GOT3 (cell line): ENCODE results near the gene PPARG.
"Not testable (repeated sequence)": the region's sequence is repeated elsewhere in the genome, so short reads cannot be mapped to it uniquely, and the experiment has no call there.

Experiments used
- DNase-seq: peaks from one replicate; lab custom pipeline; 2025; ENCODE audit warnings: mixed read lengths; lab: John Stamatoyannopoulos, UW

The PPARG gene

DNA sequence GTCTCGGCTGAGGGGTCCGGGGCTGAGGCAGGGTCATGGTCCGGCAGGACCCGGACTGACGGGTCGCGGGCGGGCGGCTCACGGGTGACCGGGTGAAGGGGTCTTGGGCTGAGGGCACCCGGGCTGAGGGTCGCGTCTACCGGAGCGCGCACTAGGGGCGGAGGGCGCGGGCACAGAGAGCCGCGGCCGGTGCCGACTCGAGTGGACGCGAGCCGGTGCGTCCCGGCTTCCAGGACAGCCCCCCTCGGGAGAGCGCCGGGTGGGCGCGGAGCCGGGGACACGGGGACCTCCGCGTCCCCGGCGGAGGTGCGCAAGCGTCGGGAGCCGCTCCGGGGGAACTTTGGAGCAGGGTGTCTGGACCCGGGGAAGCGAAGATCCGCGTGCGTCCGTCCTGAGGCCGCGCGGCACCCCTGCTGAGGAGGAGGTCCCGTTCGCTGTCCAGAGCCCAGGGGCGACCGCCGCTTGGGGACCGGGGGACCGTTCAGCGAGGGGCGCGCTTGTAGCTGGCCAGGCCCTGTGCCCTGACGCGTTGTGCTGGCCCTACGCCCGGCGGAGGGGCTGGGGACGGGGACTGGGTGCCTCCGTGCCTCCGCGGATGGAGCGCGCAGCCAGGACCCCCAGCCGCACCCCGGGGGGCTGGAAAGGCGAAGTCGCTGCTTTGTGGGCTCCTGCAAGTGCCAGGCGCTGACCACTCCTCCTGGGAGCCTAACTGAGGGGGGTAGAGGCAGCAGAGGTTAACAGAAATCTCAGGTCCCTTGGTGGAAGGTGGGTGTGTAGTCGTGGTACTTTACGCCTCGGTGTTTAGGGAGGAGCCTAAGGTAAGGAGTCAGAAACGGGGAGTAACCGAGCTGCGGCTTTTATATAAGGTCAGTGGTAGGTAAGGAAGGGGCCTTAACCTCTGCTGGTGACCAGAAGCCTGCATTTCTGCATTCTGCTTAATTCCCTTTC, at the start of gene PPARG:
TSS of gene PPARG (plus strand) at position 889 of the 948 bp plus-strand sequence. CDS start 90,642 bp downstream, outside the sequence.
- DNase-seq, result no peak

DNA sequence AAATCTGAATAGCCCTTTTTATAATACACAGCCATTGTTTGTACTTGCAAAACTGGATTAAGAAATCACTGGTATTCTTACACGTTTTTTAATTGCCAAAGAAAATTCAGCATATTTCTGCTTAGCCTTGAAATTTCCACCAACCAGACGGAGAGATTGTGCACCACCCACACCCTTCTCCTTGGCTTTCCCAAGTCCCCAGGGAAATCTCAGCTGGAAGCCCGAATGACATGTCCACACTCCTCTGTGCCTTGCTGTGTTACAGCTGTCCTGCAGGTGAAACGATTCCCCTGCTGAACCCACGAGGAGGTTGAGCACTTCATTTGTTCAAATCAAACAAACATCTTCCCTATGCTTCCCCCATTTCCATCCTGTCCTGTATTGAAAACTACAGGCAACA, 49.6 kb upstream of the PPARG start:
- no peak for DNase-seq

DNA sequence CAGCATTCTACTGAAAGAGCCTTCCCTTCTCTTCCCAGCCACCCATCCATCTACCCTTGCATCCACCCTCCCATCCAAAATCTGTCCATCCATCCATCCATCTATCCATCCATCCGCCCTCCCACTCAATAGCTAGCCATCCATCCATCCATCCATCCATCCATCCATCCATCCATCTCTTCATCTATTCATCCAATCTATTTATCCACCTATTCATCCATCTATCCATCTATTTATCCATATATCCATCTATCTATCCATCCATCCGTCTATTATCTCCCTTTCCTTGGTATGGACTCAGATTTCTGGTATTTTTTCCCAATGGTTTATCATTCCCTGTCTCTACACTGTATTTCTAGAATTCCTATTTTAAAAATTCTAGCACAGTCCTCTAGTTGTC, 46.1 kb upstream of the PPARG start:
- DNase-seq, result no peak

DNA sequence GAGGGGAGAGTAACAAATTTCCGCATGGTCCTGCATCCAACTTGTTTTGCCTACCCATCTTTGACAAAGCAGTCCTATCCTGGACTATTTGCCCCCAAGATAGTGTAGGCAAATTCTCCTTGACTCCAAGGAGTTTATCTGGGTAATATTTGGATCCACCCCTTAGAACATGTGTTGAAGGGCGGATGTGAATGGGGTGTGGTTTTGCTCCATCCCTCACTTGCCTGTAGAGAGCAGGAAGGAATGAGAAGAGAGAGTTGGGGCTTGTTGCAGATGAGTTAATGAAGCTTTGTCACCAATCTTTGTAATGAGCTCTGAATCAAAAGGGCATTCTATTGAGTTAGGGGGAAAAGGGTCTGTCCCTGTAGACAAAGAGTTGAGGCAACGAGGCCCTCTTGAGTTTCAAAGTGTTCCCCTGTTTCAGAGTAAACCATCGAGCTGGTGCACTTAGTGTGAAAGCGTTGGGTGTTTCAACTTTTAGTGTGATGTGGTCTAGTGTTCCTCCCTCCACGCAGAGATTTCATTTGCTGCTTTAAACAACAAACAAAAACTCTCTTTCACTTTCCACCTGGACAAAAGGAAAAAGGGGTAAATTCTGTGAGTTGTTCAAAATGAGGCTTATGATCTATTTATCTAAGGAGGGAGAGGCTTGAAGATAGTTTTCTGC, 42.2 kb upstream of the PPARG start:
- no peak for DNase-seq

DNA sequence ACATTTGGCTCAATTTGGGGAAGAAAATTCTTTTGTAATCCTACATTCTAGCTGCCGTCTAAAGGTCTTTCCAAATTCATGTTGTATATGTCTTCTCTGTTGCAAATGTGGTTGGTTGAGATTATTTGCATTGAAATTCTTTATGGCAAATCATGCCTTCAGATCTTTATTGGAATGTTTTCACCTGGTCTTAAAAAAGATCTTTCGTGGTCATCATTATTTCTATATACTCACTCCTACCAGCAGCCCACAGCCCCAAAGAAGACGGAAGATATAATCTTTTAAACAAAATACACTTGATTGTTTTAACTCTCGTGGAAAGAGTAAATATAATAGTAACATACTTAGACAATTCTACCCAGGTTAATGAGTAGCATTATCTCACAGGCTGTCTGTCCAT, 41.5 kb upstream of the PPARG start:
- DNase-seq, result no peak

DNA sequence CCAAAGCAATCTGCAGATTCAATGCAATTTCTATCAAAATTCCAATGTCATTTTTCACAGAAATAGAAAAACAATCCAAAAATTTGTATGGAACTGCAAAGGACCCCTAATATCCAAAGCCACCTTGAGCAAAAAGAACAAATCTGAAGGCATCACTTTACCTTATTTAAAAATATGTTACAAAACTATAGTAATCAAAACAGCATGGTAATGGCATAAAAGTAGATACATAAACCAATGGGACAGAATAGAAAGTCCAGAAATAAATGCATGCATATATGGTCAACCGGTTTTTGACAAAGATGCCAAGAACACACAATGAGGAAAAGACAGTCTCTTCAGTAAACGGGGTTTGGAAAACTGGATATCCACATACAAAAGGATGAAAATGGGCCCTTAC, 39.4 kb upstream of the PPARG start:
- DNase-seq, result no peak

DNA sequence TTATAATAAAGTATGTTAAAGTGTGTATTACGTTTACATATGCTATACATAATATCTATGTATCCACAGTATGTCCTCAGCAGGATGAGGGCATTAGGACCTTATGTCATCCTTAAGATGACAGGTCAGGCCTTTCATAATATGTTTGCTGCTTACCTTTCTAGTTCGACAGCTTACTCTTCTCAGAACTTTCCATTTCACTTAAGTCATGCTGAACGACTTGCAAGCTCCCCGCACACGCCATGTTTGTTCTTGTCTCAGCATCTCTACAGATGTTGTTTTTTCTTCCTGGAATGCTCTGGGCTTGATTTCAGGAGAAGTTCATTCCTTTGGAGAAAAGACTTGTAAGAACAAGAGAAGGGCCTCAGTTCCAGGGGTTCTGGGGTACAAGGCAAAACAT, 36.0 kb upstream of the PPARG start:
- DNase-seq, result no peak

DNA sequence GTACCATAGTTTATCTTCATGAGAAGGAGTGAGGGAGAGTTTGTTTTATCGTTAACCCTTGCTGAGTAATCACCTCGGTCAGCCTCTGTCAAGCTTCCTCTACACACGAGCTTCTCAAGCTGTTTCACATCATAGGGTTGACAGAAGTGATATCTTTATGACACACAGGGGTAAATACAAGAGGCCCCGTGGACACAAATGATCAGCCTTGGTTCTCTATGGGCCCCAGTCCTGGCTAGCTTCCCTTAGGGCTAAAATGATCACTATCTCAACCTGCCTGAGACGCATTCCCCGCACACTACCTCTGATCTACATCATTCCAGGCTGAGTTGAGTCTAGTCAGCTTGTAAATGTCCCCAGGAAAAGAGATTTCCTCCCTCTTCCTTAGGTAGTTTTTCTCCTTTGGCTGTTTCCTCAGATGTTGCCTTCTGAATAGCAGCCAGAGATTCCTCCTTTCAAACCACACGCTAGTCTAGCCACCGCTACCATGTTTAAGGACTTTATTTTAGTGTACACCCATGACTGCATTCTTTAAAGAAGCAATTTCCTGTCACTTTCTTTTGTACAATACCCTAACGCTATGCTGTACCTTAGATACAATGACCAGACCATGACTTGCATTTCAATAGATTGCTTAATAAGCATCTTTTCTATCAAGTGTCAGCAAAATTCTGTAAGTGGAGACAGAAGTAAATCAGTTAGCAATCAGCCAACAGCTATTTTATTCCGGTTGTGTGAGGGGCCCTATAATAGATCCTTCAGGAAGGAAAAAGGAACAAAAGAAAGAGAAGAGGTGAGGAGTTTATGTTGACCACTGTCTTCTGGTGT, 35.1 kb upstream of the PPARG start:
- no peak for DNase-seq

DNA sequence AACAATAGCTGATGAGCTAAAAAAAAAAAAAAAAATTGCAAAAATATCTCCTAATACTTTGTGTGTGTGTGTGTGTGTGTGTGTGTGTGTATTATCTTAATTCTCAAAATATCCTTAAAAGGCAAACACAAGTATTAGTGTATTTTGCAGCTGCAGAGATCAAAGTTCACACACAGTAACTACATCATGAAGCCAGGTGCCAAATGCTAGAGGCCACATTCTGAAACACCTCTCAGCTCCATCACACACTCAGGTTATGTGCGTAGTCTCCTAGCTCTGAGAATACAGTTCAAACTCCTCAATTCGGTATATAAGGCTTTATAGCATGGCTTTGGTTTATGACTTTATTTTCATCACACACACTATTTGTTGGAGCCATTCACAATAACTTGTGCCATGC, 33.5 kb upstream of the PPARG start:
- DNase-seq, result no peak

DNA sequence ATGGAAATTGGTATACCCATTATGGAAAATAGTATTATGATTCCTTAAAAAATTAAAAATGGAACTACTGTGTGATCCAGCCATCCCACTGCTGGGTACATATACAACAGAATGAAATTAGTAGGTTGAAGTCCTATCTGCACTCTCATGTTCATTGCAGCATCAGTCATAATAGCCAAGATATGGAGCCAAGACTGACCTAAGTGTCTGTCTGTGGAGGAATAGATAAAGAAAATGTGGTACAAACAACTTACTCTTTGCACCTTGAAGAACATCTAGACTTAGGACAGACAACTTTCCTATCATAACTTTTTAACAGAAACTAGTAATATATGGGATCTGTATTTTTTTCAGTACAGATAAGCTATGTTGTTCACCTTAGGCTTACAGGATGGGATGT, 30.0 kb upstream of the PPARG start:
- DNase-seq, result no peak

DNA sequence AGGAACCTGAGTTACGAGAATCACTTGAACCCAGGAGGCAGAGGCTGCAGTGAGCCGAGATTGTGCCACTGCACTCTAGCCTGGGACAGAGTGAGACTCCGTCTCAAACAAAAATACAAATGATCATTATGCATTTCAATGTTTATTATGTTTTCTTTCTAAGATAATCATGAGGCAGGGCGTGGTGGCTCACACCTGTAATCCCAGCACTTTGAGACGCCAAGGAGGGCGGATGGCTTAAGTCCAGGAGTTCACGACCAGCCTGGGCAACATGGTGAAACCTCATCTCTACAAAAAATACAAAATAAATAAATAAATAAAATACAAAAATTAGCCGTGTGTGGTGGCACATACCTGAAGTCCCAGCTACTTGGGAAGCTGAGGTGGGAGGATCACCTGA, 26.7 kb upstream of the PPARG start:
- DNase-seq, result not testable (repeated sequence)

DNA sequence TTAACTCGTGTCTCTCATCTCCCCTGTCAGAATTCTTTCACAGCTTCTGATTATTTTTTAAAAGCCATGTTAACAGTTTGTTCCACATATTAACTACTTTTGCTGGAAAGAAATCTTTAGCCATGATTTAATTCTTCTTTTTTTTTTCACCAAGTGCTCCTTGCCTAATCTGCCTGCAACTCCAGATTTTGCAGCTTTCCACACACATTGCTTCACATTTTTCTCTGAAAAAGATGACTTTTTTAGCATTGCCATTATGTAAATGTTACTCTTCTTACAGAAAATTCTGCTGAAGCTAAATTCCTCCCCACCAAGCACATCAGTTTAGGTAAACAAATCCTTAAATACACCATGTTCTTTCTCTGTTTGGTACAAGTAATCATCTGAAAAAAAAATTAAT, 23.4 kb upstream of the PPARG start:
- DNase-seq, result no peak

DNA sequence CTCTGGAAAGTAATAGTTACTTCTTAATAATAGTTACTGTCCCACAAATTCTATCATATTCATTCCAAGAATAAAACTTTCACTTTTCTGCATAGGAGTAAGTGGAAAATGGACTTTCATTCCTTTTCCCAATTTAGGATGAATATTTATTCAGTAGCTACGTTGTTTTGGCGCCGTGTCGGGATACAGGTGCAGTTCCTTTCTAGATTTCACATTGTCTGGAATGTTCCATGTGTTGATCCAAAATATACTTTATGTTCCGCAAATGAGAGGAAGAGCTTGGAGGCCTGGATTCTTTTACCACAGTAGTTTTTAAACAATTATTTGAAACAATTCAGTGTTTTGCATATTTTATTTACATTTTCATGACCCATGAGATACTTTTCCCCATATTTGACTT, 22.8 kb upstream of the PPARG start:
- no peak for DNase-seq

DNA sequence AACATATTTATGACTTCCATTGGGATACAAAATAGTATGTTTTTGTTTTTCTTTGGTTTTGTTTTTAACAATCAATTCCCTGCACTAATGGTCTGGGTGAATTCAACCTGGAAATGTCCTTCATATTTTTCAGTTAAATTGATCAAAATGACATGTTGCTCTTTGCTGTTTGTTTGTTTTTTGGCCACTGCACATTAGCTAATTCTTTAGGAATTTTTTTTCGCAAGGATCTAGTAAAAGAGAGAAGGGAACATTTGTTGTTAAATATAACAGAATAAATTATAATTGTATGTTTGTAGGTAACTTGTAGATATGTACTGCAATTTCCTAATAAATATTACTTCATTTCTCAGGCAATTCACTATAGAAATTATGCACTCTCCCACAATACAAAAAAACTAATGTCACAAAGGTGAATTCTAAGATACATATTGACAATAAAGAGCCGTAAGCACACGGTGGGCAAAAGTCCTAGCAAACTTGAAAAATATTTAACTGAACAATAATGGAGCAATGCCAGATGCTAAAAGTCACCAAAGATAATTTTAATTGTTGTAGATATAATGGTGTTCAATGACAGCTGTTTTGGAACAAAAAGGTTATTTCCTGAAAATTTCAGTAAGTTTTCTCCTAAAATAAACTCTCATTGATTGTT, 21.4 kb upstream of the PPARG start:
- DNase-seq, result no peak

DNA sequence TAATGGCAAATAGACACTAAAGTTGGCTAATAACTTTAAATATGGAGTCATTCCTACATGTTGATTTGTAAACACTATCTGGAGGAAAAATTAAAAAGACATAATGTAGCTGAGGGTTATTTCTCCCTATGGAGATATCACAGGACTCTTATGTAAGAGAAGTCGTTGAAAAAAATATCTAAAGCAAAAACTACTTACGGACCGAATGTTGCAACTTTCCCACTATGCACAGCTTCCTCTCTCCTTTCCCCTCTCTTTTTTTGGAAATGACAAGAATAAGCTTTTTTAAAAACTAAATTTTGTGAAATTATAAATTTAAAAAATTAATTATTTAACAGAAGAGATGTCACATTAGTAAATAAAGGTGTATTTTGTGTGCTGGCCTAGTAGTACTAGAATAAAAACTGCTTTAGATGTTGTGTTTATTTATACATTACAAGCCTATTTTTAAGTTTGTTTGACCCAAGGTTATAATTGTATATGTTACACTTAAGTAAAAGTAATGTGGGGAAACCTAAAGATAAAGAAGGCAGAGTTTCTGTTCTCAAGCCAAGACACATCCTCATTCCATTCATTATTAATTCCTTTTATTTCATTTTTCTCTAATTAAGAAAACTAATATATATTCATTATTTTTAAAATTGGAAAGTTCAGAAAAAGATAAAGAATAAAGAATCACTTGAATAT, 20.7 kb upstream of the PPARG start:
- DNase-seq, result no peak

DNA sequence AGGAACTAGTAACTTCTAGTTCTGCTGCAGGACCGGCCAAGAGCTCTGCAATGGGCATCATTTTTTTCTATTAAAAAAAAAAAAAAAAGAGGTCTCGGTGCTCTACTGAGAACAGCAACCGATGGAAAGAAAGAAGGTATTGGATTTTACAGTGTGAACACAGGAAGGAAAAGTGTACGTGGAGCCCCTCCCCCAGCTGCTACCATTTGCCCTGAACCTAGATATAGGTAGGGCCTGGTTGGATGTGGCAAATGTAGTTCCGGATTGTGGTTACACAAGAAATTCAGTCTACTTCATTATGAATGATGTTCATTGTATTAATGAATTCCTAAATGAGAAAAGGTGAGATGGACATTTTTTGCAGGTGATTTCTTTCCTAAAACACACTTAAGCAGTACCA, 17.9 kb upstream of the PPARG start:
- DNase-seq, result no peak

DNA sequence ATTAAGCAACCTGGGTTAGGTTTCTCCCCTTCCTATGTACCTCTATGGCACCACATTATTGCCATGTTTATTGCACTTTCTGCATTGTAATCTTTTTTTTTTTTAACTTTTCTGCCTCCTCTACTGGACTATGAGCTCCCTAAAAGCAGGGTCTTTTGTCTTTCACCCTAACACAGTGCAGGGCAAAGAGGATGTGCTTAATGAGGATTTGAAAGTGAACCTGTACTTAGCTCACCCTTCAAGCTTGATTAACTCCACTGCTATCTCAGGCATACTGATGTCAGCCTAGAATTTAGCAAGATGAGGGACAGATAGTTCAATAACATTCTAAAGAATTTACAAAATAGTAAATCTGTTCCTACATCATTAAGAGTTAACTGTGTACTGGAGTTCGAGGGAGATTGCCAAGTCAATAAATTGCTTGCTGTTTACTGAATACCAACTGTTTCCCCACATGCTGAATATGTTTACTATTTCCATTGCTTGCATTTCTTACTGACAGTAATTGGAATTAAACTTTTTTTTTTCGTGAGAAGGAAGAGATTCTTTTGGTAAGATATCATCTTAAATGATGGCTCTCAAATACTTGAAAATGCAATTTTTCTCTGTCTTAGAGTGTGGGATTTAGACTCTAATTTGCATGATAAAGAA, 15.7 kb upstream of the PPARG start:
- DNase-seq, result no peak

DNA sequence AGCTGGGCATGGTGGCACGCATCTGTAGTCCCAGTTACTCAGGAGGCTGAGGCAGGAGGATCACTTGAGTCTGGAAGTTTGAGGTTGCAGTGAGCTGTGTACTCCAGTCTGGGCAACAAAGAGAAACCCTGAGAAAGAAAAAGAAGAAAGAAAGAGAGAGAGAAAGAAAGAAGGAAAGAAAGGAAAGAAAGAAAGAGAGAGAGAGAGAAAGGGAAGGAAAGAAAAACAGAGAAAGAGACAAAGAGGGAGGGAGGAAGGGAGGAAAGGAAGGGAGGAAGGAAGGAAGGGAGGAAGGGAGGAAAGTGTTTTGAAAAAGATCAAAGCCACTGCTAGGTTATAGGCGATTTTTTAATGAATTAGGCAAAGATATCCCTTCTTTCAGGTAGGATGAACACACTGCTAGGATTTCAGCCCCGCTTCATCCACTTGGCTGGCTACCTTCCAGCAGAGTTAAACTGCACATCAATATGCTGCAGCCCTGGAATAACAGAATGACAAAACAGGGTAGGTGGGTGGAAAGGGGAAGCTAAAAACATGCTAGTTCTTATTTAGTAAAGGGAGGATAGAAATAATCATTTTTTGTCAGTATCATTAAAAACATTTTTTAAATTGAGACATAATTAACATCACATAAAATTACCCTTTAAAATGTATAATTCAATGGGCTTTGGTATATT, 12.8 kb upstream of the PPARG start:
- no peak for DNase-seq

DNA sequence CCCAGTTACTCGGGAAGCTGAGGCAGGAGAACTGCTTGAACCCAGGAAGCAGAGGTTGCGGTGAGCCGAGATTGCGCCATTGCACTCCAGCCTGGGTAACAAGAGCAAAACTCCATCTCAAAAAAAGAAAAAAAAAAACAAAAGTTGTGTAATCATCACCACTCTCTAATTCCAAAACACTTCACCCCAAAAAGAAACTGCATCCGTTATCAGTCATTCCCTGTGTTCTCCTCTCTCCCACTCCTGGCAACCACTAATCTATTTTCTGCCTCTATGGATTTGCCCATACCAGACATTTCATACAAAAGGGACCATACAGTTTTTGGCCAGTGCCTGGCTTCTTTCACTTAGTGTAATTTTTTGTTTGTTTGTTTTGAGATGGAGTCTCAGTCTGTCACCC, 12.0 kb upstream of the PPARG start:
- not testable (repeated sequence) for DNase-seq

DNA sequence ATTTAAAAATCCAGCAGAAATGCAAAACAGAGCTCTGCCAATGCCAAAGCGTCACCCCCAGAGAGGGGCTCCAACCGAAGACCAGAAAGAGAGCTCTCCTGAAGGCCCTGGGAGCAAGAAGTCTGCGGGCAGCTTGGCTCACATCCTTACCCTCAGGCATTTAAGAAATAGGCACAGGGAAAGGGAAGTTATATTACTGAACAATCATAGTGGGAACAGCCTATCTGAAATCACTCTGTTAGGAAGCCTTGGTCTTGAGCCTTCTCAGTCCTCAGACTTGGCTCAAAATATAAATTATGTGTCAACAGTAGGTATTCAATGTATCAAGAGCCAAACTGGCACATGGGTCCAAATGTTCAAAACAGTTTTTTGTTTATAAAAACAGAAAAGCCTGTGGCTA, 10.3 kb upstream of the PPARG start:
- DNase-seq, result no peak
